Measurements from ENCODE around the gene FOXR2. TPM values are rescaled to one million over a fixed set of nuclear protein-coding genes. Genes with fewer than 3 reads are reported as not detected.

FOXR2 gene, protein sequence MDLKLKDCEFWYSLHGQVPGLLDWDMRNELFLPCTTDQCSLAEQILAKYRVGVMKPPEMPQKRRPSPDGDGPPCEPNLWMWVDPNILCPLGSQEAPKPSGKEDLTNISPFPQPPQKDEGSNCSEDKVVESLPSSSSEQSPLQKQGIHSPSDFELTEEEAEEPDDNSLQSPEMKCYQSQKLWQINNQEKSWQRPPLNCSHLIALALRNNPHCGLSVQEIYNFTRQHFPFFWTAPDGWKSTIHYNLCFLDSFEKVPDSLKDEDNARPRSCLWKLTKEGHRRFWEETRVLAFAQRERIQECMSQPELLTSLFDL
- polyA plus RNA-seq (2011; rRNA removed) (not detected in 2 replicates), polyA minus RNA-seq (2011; rRNA and poly(A)+ RNA removed) (not detected in 2 replicates)

DNA sequence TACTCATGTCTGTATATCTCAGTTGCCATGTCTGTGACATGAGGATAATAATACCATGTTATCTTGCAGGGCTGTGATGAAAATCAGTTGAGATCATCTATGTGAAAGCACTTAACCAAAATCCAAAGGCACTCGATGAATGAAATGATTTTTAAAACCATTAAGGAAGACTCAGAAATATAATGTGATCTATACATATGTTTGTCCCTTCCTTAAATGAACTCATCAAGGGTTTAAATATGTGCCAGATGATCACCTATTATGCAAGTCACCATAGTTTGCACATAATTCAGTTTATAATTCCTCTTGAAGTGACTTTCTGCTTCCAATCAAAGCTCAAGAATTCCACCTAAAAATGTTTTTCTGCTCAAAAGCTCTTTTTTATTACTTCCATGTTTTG is at the start of gene FOXR2:
Gene FOXR2, plus strand, starts transcription at position 301 of the 400 bp plus-strand sequence. CDS start 312 bp downstream, outside the sequence.
- TF ChIP-seq, protein P1, sequence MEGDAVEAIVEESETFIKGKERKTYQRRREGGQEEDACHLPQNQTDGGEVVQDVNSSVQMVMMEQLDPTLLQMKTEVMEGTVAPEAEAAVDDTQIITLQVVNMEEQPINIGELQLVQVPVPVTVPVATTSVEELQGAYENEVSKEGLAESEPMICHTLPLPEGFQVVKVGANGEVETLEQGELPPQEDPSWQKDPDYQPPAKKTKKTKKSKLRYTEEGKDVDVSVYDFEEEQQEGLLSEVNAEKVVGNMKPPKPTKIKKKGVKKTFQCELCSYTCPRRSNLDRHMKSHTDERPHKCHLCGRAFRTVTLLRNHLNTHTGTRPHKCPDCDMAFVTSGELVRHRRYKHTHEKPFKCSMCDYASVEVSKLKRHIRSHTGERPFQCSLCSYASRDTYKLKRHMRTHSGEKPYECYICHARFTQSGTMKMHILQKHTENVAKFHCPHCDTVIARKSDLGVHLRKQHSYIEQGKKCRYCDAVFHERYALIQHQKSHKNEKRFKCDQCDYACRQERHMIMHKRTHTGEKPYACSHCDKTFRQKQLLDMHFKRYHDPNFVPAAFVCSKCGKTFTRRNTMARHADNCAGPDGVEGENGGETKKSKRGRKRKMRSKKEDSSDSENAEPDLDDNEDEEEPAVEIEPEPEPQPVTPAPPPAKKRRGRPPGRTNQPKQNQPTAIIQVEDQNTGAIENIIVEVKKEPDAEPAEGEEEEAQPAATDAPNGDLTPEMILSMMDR (IDR thresholded peaks at IDR 0.05; ENCODE audit: low read depth, low read length) = no peak
- POLR2A ChIA-PET = no interaction called here
- CTCF ChIA-PET = no interaction called here
- Histone ChIP-seq H3K27me3 (ENCODE audit: control insufficient read depth, insufficient read depth, low read length) (no peaks in the 10 kb centered on the region), H3K27ac (ENCODE audit: low read depth, low read length) (no peak within 1 kb of the TSS), H3K9me3 (ENCODE audit: control insufficient read depth, insufficient read depth, low read length) (no peaks in the 10 kb centered on the region), H3K4me3 (ENCODE audit: low read depth, low read length) (no peak within 1 kb of the TSS)
- DNase-seq (ENCODE audit: low read depth, low spot score) = no peak

DNA sequence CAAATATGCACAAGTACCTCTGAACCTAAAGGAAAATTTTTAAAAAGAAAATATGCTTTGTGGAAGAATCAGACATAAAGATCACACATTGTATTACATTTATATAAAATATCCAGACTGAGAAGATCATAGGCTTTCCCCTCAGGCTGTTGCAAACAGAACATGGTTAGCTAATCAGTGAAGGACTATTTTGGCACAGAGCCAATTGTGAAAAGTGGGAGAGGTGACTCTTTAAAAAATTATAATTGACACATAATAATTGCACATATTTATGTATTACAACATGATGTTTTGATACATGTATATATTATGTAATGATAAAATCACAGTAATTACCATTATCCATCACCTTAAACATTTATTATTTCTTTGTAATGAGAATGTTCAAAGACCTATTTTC is 44.1 kb upstream of the FOXR2 start:
- Histone ChIP-seq H3K27ac (ENCODE audit: low read depth, low read length) (no peak overlapping the region), H3K4me3 (ENCODE audit: low read depth, low read length) (no peak overlapping the region), H3K27me3 (ENCODE audit: control insufficient read depth, insufficient read depth, low read length) (no peaks in the 10 kb centered on the region), H3K9me3 (ENCODE audit: control insufficient read depth, insufficient read depth, low read length) (no peaks in the 10 kb centered on the region)
- TF ChIP-seq, protein P1 (IDR thresholded peaks at IDR 0.05; ENCODE audit: low read depth, low read length) = no peak
- ChIA-PET POLR2A (no interaction called here), CTCF (no interaction called here)
- no peak for DNase-seq (ENCODE audit: low read depth, low spot score)

DNA sequence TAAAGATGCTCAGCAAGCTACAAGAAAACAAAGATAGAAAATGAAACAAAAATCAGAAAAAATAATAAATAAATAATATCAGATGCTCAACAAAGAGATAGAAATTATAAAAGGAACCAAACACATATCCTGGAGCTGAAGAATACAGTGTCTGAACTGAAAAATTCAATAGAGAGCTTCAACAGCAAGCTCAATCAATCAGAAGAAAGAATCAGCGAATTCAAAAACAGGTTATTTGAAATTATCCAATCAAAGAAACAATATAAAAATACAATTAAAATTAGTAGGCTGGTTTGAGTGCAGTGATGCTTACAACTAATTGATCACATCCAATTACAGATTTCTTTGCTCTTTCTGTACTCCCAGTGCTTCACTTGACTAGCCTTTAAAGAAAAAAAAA is 40.8 kb upstream of the FOXR2 start:
- Histone ChIP-seq H3K9me3 (ENCODE audit: control insufficient read depth, insufficient read depth, low read length) (no peaks in the 10 kb centered on the region), H3K4me3 (ENCODE audit: low read depth, low read length) (no peak overlapping the region), H3K27ac (ENCODE audit: low read depth, low read length) (no peak overlapping the region), H3K27me3 (ENCODE audit: control insufficient read depth, insufficient read depth, low read length) (no peaks in the 10 kb centered on the region)
- no peak for DNase-seq (ENCODE audit: low read depth, low spot score)
- TF ChIP-seq, protein P1 (IDR thresholded peaks at IDR 0.05; ENCODE audit: low read depth, low read length) = no peak
- POLR2A ChIA-PET = no interaction called here
- CTCF ChIA-PET = no interaction called here

DNA sequence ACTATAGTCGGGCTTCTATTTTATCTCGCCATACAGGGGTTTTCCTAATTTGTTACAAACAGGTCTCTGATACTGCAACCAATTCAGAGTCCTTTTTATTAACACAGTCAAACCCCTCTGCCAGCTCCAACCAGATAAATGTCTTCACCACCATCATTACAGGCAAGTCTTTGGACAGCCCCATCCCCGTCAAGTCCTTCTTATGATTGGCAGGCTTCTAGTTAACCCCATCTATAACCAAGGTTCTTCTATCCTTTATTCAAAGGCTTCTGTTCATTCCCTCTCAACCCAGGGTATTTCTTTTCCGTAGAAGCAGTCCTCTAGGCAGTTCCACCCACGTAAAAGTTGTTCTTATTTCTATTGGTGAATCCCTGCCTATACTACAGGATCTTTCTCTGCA is 29.9 kb upstream of the FOXR2 start:
- Histone ChIP-seq H3K4me3 (ENCODE audit: low read depth, low read length) (no peak overlapping the region), H3K27me3 (ENCODE audit: control insufficient read depth, insufficient read depth, low read length) (no peaks in the 10 kb centered on the region), H3K27ac (ENCODE audit: low read depth, low read length) (no peak overlapping the region), H3K9me3 (ENCODE audit: control insufficient read depth, insufficient read depth, low read length) (no peaks in the 10 kb centered on the region)
- CTCF ChIA-PET = no interaction called here
- TF ChIP-seq, protein P1 (IDR thresholded peaks at IDR 0.05; ENCODE audit: low read depth, low read length) = no peak
- DNase-seq (ENCODE audit: low read depth, low spot score) = no peak
- POLR2A ChIA-PET = no interaction called here

DNA sequence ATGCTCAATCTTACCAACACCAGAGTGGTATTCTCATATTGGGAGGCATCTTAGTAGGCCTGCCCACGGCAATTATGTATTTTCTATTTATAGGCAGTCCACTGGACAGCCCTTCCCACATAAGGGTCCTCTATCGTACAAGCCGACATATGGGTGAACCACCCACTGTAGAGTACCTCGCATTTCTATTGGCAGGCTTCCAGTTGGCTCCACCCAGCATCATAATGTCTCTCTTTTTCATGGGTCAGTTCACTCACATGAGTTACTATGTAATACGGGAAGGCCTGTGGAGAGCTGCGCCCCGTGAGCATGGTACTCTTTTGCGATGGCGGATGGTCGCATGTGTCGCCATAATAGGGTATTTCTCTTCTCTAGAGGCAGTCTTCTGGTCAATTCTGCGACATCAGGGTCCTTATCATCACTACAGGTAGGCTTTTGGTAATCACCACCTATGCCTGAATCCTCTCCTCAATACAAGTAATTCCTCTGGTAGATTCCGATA is 29.4 kb upstream of the FOXR2 start:
- H3K27ac ChIP-seq (ENCODE audit: low read depth, low read length) = no peak overlapping the region
- POLR2A ChIA-PET = no interaction called here
- no peaks in the 10 kb centered on the region for H3K27me3 ChIP-seq (ENCODE audit: control insufficient read depth, insufficient read depth, low read length)
- CTCF ChIA-PET = no interaction called here
- TF ChIP-seq, protein P1 (IDR thresholded peaks at IDR 0.05; ENCODE audit: low read depth, low read length) = no peak
- H3K4me3 ChIP-seq (ENCODE audit: low read depth, low read length) = no peak overlapping the region
- DNase-seq (ENCODE audit: low read depth, low spot score) = no peak
- H3K9me3 ChIP-seq (ENCODE audit: control insufficient read depth, insufficient read depth, low read length) = no peaks in the 10 kb centered on the region
